HG02642 (cell line): Measurements from ENCODE around the gene PDLIM1.

Experiments used
- ATAC-seq: cut with Tn5 transposase; IDR thresholded peaks from one replicate; pipeline ENCODE4 v1.9.1; 2021; ENCODE audit warnings: mild to moderate bottlenecking; ENCODE audit not compliant: unreplicated experiment, poor library complexity

The PDLIM1 gene

GRCh38 chr10:95267251-95267650 is 23.6 kb downstream of the PDLIM1 start:
- ATAC-seq = no peak

DNA sequence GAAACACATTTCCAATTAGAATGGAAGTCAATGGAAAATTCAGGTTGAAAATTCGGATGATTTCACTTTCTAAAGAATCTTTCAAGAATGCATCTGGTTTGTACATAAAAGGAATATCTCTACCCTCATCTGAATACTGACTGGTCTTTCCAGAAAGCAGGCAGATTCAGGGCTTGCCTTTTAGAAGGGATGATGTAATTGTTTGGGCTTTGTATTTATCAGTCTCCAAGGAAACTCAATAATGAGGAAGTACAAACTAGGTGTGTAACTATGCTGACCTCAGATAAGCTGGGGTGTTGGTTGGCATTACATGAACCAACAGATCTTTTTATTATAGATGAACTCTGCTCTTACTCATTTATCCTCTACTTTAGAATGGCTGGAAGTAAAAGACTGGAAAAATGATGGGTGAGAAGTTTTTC is 24.1 kb downstream of the PDLIM1 start:
- peak; percentile 76 for ATAC-seq

DNA sequence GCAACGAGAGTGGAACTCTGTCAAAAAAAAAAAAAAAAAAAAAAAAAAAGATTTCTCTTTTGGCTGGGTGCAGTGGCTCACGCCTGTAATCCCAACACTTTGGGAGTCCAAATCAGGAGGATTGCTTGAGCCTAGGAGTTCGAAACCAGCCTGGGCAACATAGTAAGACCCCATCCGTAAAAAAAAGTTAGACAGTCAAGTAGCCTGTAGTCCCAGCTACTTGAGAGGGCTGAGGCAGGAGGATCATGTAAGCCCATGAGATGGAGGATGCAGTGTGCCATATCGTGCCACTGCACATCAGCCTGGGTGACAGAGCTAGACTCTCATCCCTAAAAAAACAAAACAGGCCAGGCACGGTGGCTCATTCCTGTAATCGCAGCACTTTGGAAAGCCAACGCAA is 25.2 kb downstream of the PDLIM1 start:
- ATAC-seq = no peak

GRCh38 chr10:95264227-95265051 is 26.4 kb downstream of the PDLIM1 start:
- no peak for ATAC-seq

DNA sequence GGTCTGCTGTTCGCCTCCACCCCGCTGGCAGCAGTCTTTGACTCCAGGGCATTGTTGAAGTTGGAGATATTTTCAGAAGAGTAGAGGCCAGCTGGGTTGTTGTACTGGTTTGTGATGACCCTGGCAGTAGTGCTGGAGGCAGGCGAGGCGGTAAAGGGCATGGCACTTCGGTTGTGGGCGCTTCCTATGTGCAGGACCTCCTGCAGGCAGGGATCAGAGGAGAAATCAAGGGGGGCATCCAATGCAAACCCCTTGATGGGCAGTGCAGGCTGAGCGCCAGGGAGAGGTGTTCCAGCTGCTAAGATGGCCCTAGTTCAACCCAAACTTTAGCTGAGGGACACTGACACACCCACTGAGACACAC is 27.0 kb downstream of the PDLIM1 start:
- ATAC-seq = no peak

DNA sequence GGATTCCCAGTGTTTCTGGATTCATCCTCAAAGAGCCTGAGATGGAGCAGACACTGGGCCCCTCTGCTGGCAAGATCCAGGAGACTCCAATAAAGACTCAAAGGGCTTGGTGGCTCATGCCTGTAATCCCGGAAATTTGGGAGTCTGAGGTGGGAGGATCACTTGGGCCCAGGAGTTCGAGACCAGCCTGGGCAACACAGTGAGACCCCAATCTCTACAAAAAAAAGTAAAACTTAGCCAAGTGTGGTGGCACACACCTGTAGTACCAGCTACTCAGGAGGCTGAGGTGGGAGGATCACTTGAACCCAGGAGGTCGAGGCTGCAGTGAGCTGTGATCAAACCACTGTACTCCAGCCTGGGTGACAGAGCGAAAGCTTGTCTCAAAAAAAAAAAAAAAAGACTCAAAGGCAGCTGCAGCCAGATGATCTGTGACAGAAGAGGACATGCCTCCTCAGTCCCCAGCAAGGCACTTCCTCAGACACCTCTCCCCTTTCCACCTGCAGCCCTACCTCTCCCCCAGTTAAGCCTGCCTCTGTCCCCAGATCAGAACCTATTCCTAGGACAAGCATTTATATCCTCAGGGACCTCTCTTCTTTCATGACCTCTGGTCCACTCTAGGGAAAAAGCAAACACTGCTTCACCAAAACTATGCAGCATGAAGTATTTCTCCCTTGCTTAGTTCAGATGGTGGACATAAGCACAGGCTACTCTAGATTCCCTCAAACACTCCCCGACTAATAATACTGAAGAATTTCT is 27.9 kb downstream of the PDLIM1 start:
- no peak for ATAC-seq

DNA sequence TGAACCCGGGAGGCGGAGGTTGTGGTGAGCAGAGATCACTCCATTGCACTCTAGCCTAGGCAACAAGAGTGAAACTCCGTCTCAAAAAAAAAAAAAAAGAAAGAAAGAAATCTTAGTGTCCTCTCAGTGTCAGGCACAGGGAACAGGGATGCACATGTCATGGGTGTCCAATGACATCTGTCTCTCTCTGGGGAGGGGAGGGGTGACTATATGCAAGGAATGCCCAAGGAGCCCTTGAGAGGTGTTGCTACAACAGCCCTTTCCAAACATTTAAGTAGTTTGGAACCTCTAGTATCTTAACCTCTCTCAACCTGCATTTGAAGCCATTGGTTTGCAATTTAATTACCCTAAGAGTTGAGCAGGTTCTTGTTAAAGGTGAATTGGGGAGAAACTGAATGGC is 28.9 kb downstream of the PDLIM1 start:
- no peak for ATAC-seq

DNA sequence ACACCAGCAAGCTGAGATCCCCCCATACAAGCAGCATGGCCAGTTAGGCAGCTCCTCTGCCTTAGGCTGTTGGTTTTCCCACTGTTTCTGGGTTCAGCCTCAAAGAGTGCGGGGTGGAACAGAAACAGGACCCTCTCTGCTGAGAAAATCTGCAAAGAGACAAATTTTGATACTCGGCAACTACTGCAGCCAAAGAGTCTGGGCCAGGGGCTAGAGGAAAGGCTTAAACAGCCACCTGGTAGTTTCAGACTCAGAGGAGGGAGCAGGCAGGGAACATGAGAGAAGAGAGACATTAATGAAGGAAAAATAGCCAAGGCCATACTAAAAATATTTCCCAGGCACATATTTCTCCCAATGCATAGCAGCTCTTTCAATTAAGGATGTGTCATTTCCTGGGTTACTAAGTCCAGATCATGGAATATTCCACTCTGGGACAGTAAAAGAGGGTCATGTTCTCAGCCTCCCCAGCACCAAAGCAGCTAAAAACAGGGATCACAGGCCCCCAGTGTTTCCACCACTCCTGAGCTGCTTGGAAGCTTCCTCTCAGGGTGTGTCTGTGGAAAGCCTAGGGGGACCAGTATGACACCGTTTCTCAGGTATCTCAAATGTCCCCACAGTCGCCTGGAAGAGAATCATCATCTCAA is 29.8 kb downstream of the PDLIM1 start:
- ATAC-seq = no peak

GRCh38 chr10:95260397-95260881 is 30.4 kb downstream of the PDLIM1 start:
- no peak for ATAC-seq

DNA sequence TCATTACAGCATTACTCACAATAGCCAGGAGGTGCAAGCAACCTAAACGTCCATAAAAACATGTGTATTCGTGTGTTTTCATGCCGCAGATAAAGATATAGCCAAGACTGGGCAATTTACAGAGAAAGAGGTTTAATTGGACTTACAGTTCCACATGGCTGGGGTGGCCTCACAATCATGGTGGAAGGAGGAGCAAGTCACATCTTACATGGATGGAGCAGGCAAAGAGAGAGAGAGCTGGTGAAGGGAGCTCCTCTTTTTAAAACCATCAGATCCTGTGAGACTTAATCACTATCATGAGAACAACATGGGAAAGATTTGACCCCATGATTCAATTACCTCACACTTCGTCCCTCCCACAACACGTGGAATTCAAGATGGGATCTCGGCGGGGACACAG is 33.0 kb downstream of the PDLIM1 start:
- ATAC-seq = no peak

- ATAC-seq = no peak
Observed at GRCh38 chr10:95256268-95256667, 34.5 kb downstream of the PDLIM1 start.

DNA sequence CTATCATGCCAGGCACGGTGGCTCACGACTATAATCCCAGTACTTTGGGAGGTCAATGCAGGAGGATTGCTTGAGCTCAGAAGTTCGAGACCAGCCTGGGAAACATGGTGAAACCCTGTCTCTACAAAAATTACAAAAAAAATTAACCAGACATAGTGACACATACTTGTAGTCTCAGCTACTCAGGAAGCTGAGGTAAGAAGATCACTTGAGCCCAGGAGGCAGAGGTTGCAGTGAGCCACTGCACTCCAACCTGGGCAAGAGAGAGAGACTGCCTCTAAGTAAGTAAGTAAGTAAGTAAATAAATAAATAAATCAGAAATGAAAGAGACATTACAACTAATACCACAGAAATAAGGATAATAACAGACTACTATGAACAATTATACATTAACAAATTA is 36.2 kb downstream of the PDLIM1 start:
- ATAC-seq = no peak

DNA sequence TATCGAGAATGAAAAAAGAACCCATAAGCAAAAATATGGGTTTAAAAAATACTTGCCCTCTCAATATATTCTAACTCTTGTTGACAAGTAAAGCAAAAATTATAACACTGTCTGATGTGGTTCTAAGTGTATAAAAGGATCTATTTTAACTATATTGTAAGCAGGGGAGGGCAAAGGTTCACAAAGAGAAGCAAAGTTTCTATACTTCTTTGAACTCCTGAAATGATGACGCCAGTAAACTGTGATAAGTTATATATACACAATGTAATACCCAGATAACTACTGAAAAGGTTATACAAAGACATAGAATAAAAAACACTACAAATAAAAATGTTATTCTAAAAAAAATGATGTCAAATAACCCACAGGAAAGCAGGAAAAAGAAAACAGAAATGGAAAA is 37.1 kb downstream of the PDLIM1 start:
- ATAC-seq = no peak

DNA sequence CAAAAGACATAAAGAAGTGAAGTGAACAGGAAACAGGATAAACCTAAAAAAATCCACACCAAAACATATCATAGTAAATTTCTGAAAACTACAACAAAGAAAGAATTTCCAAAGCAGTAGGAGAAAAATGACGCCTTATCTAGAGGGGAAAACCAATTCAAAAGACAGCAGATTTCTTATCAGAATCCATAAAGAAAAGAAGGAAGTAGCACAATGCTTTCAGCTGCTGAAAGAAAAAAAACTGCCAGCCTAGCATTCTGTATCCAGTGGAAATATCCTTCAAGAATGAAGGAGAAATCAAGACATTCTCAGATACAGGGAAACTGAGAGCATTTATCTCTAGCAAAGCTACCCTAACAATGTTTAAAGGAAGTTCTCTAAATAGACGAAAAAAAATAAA is 37.8 kb downstream of the PDLIM1 start:
- ATAC-seq = no peak

DNA sequence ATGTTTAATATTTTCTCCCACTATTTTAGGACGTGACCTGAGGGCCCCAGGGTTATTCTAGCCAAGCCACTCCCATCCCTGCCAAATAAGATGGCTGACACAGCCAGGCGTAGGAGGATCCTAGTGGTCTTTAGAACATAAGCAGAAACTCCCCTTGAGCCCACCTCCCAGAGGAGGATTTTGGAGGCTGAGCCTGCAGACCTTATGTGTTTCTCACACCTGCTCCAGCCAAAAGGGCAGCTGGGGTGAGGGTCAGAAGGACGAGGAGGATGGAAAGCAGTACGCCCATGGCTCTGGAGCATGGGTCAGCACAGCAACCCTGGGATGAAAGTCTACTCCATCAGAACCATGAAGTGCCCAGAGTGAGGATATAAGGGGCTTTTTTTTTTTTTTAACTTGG is 39.9 kb downstream of the PDLIM1 start:
- ATAC-seq = no peak

DNA sequence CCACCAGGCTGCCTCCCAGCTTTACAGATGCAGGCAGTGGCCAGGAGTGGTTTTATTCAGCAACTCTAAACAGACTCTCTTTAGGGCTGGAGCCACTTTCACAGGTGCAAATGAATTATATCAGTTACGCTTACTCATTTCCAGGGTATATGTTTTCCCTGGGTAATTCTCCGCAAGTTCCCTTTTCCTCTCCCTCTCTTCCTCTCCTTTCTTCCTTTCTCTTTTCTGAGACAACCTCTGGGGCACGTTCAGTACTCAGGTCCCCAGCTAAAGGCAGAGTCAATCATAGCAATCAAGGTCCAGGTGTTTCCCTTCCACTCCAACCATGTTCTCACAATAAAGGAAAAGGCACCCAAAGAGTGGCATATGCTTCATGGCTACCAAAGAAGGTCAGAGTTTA is 41.3 kb downstream of the PDLIM1 start:
- ATAC-seq = no peak

DNA sequence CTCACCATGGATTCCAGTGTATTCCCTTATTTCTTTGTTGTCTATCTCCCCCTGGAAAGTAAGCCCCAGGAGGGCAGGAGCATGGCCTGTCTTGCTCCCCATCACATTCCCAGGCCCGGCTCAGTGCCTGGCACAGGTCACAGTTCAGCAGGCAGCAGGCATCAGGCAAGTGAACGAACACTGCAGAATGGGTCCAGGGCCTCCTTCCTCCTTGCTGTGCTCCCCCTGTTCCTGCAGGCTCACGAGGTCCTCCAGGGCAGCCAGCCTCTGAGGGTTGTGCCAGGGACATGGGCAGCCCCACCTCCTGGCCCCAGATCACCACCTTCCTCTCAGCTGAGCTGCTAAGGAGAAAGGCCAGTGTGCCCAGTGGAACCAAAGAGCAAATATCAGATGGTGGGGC is 41.8 kb downstream of the PDLIM1 start:
- ATAC-seq = no peak

GRCh38 chr10:95247881-95248583 is 42.8 kb downstream of the PDLIM1 start:
- ATAC-seq = no peak

- ATAC-seq = no peak
Observed at GRCh38 chr10:95247200-95247880, 43.5 kb downstream of the PDLIM1 start.

DNA sequence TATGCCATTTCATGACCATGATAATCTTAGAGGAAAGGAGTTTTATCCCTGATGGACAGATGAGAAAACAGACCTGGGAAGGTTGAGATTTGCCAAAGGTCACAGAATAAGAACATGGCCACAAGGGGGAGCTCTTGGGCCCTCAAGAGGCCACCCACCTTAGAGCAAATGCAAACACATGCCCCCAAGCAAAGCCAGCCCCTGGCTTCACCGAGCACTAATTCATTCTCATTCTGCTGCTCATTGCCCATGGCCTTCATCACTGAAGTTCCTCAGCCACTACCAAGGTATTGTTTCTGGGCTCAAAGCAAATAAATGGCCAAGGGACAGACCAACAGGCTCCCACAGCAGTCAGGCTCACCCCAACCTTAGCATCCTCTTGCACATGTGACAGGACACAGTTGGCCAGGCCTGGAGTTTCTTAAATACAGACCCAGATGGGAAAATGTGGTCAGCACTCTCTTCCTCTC is 44.2 kb downstream of the PDLIM1 start:
- peak; percentile 38 for ATAC-seq
